Thyroid gland (tissue), 4 donors: ENCODE measurements around the gene EML4.

Experiments used
- POLR2A ChIP-seq, 2 donors: fragments of 450-650 bp; IDR thresholded peaks; one replicate each; pipeline ENCODE4 v1.6.1; 2017; ENCODE audit warnings: antibody characterized with exemption in 2 of 2, mild to moderate bottlenecking in 2 of 2, moderate library complexity in 1 of 2
- TF ChIP-seq, protein P1 (sequence below), 6 experiments: fragments of 200-600 bp in 3 of 6; fragments of 450-650 bp in 3 of 6; sonication (generic) in 3 of 6; IDR thresholded peaks; one replicate each; pipeline ENCODE4 v1.5.1; 2016 to 2019; ENCODE audit warnings: antibody characterized with exemption in 6 of 6, mild to moderate bottlenecking in 2 of 6, inconsistent platforms in 1 of 6, moderate library complexity in 1 of 6

DNA sequence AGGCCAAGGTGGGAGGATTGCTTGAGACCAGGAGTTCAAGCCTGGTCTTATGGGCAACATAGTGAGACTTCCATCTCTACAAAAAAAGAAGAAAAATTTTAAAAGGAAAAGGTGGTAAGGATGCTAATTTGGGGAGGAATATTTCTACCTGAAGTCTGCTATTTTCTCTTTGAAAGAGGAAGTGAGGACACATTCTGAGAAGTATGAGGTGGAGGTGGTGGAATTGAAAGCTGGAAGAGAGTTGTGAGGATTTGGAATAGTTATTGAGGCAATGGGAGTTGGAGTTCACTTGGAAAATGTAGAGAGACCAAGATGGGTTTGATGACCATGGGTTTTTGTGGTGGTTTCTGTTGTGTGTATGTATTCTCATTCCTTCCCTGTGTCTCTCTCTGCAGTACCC is 29.3 kb downstream of the EML4 start:
- TF ChIP-seq, protein P1, sequence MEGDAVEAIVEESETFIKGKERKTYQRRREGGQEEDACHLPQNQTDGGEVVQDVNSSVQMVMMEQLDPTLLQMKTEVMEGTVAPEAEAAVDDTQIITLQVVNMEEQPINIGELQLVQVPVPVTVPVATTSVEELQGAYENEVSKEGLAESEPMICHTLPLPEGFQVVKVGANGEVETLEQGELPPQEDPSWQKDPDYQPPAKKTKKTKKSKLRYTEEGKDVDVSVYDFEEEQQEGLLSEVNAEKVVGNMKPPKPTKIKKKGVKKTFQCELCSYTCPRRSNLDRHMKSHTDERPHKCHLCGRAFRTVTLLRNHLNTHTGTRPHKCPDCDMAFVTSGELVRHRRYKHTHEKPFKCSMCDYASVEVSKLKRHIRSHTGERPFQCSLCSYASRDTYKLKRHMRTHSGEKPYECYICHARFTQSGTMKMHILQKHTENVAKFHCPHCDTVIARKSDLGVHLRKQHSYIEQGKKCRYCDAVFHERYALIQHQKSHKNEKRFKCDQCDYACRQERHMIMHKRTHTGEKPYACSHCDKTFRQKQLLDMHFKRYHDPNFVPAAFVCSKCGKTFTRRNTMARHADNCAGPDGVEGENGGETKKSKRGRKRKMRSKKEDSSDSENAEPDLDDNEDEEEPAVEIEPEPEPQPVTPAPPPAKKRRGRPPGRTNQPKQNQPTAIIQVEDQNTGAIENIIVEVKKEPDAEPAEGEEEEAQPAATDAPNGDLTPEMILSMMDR (IDR thresholded peaks at IDR 0.05) = no peak
- TF ChIP-seq POLR2A (IDR thresholded peaks at IDR 0.05) = no peak
